HL-60 (cell line): ENCODE data around the gene AIMP2.

Experiments used
- CTCF ChIP-seq: IDR thresholded peaks from one replicate; pipeline ENCODE4 v1.5.1; 2011; ENCODE audit warnings: low read length, control low read depth, inconsistent platforms; ENCODE audit not compliant: insufficient read depth
- GABPA ChIP-seq: IDR thresholded peaks from 2 replicates; pipeline ENCODE4 v1.6.1; 2012; ENCODE audit warnings: low read depth
- POLR2AphosphoS5 ChIP-seq: IDR thresholded peaks from 2 replicates; pipeline ENCODE4 v1.6.1; 2012; ENCODE audit warnings: low read depth
- REST ChIP-seq: IDR thresholded peaks from 2 replicates; pipeline ENCODE4 v1.6.1; 2012; ENCODE audit warnings: low read depth; ENCODE audit not compliant: insufficient replicate concordance
- SPI1 ChIP-seq: IDR thresholded peaks from 2 replicates; pipeline ENCODE4 v1.6.1; 2012; ENCODE audit warnings: low read depth, mild to moderate bottlenecking, borderline replicate concordance

- TF ChIP-seq CTCF (no peak), POLR2AphosphoS5 (no peak), REST (no peak), SPI1 (no peak), GABPA (no peak)
These were observed 62.3 kb downstream of the AIMP2 start for GRCh38 chr7:6071406-6071805.
